Inferior parietal cortex (tissue), 1 donor: Measurements from ENCODE around the gene RCBTB1.
"Not testable (repeated sequence)": the region's sequence is repeated elsewhere in the genome, so short reads cannot be mapped to it uniquely, and the experiment has no call there.

ENCODE experiments used
- DNase-seq: peaks from one replicate; pipeline ENCODE4 v3.0.0-alpha.2; 2016; ENCODE audit errors: extremely low spot score

RCBTB1 gene

GRCh38 chr13:49604570-49604969 lies 19.2 kb upstream of the RCBTB1 start:
- DNase-seq: no peak

GRCh38 chr13:49602615-49603014 lies 17.3 kb upstream of the RCBTB1 start:
- DNase-seq: not testable (repeated sequence)

DNA sequence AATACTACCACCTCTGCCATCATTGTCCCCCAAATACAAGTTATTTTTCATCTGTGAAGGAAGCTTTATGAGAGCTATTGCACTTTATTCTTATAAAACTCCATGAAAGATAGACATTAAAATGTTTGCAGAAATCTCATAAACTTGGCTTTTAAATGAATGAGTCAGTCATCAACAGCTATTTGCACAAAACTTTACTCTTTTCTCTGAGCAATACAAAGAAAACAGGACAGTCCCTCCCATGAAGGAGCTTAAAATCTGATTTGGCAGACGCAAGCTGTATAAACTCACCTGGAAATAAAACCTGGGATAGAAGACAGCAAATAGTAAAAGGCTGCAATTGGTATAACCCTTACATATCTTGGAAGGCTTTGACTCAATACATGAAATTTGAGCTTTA lies 16.6 kb upstream of the RCBTB1 start:
- no peak for DNase-seq

DNA sequence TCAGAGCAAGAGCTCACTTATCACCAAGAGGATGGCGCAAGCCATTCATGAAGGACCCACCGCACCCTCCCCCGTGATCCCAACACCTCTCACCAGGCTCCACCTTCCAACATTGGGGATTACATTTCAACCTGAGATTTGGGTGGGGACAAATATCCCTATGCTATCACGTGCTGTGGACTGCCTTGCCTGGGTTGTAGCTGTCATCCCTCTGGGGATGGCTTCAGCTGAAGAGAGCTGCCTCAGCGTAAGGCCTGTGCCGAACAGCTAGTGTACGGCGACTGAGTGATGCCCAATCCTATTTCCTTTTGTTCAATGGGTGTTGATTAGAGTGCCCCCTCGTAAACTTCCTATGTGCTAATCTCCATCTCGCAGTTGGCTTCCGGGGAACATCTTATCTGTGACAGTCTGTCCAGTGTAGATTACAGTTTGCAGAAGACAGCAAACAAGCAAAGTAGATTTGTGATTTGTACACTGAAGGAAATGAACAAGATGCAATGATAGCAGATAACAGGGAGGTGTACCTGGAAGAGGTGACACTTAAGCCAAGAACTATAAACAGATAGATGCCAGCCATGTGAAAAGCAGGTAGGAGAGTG lies 11.8 kb upstream of the RCBTB1 start:
- DNase-seq: no peak

GRCh38 chr13:49596221-49596620 lies 10.9 kb upstream of the RCBTB1 start:
- DNase-seq: no peak

- no peak for DNase-seq
Measured at GRCh38 chr13:49594576-49594975, 9.2 kb upstream of the RCBTB1 start.

- not testable (repeated sequence) for DNase-seq
Measured at GRCh38 chr13:49593876-49594275, 8.5 kb upstream of the RCBTB1 start.

DNA sequence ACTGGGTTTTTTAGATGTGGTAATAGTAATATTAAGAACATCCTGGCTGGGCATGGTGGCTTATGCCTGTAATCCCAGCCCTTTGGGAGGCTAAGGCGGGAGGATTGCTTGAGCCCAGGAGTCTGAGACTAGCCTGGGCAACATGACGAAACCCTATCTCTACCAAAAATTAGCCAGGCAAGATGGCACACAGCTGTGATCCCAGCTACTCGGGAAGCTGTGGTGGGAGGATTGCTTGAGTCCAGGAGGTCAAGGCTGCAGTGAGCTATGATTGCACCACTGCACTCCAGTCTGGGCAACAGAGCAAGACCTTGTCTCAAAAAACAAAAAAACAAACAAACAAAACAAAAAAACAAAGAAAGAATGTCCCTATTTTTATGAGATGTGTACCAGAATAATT lies 5.4 kb upstream of the RCBTB1 start:
- not testable (repeated sequence) for DNase-seq

GRCh38 chr13:49587311-49587847 lies 2.0 kb upstream of the RCBTB1 start:
- no peak for DNase-seq

- peak; percentile 27 for DNase-seq
Measured at GRCh38 chr13:49586717-49587116, 1.4 kb upstream of the RCBTB1 start.

DNA sequence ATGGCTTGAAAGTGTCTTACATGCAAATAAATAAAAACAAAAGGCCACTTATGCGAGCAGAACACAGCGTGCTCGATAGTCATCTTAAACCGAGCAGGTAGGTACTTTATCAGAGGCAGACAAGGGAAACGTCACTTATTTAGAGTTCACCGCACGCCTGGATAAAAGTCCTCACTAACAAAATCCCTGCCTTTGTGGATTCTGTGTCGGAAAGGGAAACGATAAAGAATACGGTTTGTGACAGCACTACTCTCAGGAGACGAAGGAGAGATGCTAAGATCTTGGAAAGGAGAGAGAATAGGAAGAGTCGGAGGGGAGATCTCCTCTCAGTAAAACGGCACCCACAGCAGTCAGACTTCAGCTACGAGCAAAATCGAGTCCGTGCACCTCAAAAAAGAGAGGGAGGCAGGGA lies 581 bp downstream of the RCBTB1 start:
- peak; percentile 44 for DNase-seq

DNA sequence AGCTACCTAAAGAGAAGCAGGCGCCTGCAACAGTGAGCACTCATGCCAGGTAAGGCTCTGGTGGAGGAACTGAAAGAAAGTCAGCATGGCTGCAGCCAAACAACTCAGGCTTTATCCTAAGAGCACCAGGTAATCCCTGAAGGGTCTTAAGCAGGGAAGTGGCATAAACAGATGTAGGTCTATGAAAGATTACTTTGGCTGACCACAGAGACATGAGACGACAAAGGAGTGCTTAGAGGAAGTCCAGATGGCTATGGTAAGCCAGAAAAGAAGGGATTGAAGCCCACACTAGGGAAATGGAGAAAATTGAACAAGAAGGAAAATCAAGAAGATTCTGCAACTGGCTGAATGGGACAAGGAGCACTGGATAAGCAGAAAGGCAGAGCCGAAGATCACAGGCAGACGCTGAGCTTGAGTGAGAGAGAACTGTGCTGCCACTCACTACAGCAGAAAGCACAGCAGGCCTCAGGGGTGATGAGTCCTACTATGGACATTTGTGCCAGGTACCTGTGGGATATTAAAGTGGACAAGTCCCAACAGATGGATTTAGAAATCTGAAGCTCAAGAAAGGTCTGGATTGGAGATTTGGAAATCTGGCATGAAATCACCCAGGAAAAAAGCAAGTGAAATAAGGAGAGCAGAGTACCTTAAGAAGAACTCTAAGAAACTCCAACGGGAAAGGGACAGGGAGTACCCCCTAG lies 4.2 kb downstream of the RCBTB1 start:
- no peak for DNase-seq

- no peak for DNase-seq
Measured at GRCh38 chr13:49579501-49579900, 5.9 kb downstream of the RCBTB1 start.

GRCh38 chr13:49571299-49572240 lies 13.8 kb downstream of the RCBTB1 start:
- no peak for DNase-seq

- no peak for DNase-seq
Measured at GRCh38 chr13:49569993-49570689, 15.2 kb downstream of the RCBTB1 start.

DNA sequence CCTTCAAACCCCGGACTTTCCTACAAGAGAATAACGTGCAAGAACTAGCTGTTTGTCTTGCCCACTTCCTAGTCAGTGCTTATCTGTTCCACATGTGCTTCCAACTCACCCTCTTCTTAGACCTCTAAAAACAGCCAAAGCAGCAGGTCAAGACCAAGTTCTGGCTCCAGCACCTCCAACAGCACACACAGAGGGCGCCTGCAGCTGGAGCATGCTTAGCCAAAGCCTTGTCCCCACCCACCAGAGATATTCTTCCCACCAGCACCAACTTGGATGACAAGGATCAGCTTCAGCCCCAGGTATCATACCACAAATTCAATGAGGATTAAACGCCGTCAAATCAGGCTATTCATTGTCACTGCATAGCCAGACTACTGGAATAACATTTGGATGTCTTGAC lies 17.9 kb downstream of the RCBTB1 start:
- DNase-seq: no peak

- DNase-seq: no peak
Measured at GRCh38 chr13:49566461-49566860, 18.9 kb downstream of the RCBTB1 start.

GRCh38 chr13:49565461-49565860 lies 19.9 kb downstream of the RCBTB1 start:
- DNase-seq: not testable (repeated sequence)

- peak; percentile 52 for DNase-seq
Measured at GRCh38 chr13:49563516-49563915, 21.8 kb downstream of the RCBTB1 start.

GRCh38 chr13:49561062-49561410 lies 24.3 kb downstream of the RCBTB1 start:
- DNase-seq: no peak

DNA sequence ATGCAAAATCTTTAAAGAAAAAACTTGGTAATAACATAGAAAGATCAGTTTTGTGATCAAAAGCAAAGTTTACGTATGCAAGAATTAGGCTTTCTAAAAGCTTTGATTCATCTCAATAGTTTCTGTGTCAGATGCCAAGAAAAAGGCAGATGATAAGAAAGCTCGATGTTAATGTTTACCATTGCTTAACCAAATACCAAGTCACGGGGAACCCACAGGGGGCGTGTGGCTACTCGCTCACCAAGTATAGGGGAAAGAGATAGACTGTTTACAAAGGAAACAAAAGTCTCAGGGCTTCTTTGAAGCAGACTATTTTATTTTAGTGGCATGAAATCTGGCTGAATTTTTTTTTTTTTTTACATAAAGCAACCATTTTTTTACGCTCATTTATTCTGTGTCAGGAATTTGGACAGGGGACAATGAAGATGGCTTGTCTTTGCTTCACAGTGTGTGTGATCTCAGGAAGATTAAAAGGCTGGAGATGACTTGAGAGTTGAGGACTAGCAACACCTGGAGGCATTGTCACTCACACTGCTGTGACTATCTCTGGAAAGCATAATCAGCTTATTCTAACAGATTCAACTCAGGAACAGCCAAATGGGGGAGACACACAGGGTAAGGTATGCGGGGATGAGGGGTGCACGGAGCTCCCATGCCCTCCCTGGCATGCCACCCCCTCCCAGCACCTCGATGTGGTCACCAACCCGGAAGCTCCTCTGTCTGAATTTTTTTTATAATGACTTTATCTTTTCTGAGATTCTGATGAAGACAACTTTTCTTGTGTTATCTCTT lies 24.9 kb downstream of the RCBTB1 start:
- DNase-seq: no peak
